ENCODE measurements around the gene RHOD. TPM values are rescaled to one million over a fixed set of nuclear protein-coding genes. Genes with fewer than 3 reads are reported as not detected.
A peak's percentile ranks its signal among the peaks of the same experiment; 100 is the strongest.

RHOD gene
- total and polyA plus RNA-seq, 4 donors = 7.3 to 39.3 (median 16.5) TPM

DNA sequence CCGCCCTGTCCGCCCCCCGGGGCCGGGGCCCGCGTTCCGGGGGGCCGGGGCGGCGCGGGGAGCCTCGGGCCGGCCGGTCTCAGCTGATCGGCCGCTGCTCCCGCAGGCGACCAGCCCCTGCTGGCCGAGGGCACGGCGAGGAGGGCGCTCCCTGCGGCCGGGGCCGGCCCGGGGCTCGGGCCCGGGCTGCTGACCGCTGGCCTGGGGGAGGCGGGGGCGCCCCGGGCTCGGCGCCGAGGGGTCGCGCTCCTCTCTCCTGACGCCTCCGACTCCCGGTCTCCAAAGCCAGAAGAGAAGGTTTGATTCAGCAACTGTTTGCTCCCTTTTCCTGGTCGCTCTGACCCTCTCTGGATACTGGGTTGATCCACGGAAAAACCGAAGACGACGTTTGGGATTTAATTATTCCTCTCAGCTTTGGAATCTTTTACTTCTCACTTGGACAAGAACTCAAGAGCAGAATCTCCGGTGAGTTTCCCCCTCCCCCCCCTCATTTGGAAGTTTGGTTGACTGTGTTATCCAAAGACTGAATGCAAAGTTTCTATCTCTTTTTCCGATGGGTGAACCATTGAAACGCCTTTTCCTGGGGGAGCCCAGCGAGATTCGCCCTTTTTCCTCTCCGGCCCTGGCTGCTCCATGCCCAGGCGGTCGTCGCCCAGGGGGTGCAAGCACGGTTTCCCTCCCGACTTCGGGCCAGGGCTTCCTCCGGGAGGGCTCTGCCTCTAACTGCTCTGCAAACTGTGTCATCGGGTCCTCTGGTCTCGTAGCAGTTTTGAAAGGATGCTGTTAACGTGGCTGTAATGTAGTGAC lies 63.1 kb downstream of the RHOD start:
- Histone ChIP-seq H3K27ac (ENCODE audit: low read depth in 1 of 2, low read length in 1 of 2) (peak overlapping the region; percentile 95 to 99), H3K4me3 (peak overlapping the region; percentile 93), H3K36me3 (ENCODE audit: control insufficient read depth in 4 of 4, insufficient read depth in 4 of 4, low read length in 4 of 4) (peaks cover 0 to 4% (median 2%) of the 10 kb centered on the region in 4 donors), H3K4me1 (ENCODE audit: control insufficient read depth in 5 of 5, insufficient read depth in 5 of 5, low read length in 5 of 5) (peaks cover 0 to 29% (median 4%) of the 10 kb centered on the region in 5 donors), H3K9ac (ENCODE audit: insufficient read depth in 1 of 2, low read length in 2 of 2) (peak overlapping the region; percentile 61 to 95), H3K27me3 (ENCODE audit: control insufficient read depth in 3 of 3, insufficient read depth in 3 of 3, low read length in 2 of 3) (no peaks in the 10 kb centered on the region), H3K9me3 (ENCODE audit: control insufficient read depth in 4 of 4, insufficient read depth in 3 of 4, low read length in 3 of 4) (no peaks in the 10 kb centered on the region)
- no peak for TF ChIP-seq CTCF (IDR thresholded peaks at IDR 0.05; ENCODE audit: control extremely low read depth, extremely low read depth)
- WGBS, 2 donors = 0 to 1% methylated on average over 38 to 61 of the region's 61 CpGs
- ATAC-seq (ENCODE audit: insufficient read depth, low FRiP score) (no peak), DNase-seq (peak; percentile 32 to 65 (median 36))

DNA sequence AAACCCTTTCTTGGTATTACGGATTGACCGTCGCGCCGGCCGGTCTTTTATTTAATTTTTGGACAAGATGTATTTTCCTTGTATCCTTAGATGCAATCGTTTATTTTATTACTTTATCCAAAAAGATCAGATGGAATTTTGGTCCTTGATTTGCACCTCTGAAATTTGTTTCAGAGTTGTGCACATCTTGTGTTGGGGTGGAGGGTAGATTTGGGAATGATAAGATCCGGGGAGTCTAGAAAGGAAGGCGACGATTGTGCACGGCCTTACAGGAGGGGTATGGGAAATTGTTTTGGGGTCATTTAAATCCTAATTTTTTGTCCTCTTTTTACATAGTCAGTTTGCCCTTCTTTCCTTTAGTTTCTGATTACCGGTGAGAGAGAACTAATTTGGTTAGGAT lies 63.8 kb downstream of the RHOD start:
- DNase-seq (no peak), ATAC-seq (ENCODE audit: insufficient read depth, low FRiP score) (no peak)
- WGBS, 2 donors = 0% methylated on average over 12 of the region's 12 CpGs
- peak overlapping the region; percentile 95 to 99 for H3K27ac ChIP-seq (ENCODE audit: low read depth in 1 of 2, low read length in 1 of 2)
- peaks cover 0 to 4% (median 2%) of the 10 kb centered on the region in 4 donors for H3K36me3 ChIP-seq (ENCODE audit: control insufficient read depth in 4 of 4, insufficient read depth in 4 of 4, low read length in 4 of 4)
- peak overlapping the region; percentile 77 to 95 for H3K9ac ChIP-seq (ENCODE audit: insufficient read depth in 1 of 2, low read length in 2 of 2)
- no peak for TF ChIP-seq CTCF (IDR thresholded peaks at IDR 0.05; ENCODE audit: control extremely low read depth, extremely low read depth)
- H3K4me1 ChIP-seq (ENCODE audit: control insufficient read depth in 5 of 5, insufficient read depth in 5 of 5, low read length in 5 of 5) = peaks cover 0 to 29% (median 4%) of the 10 kb centered on the region in 5 donors
- H3K4me3 ChIP-seq = peak overlapping the region; percentile 93
- H3K27me3 ChIP-seq (ENCODE audit: control insufficient read depth in 3 of 3, insufficient read depth in 3 of 3, low read length in 2 of 3) = no peaks in the 10 kb centered on the region
- no peaks in the 10 kb centered on the region for H3K9me3 ChIP-seq (ENCODE audit: control insufficient read depth in 4 of 4, insufficient read depth in 3 of 4, low read length in 3 of 4)

- WGBS, 2 donors = 6 to 7% methylated on average over 9 of the region's 9 CpGs
- no peak for ATAC-seq (ENCODE audit: insufficient read depth, low FRiP score)
- Histone ChIP-seq H3K36me3 (ENCODE audit: control insufficient read depth in 4 of 4, insufficient read depth in 4 of 4, low read length in 4 of 4) (peaks cover 0 to 4% (median 2%) of the 10 kb centered on the region in 4 donors), H3K9me3 (ENCODE audit: control insufficient read depth in 4 of 4, insufficient read depth in 3 of 4, low read length in 3 of 4) (no peaks in the 10 kb centered on the region), H3K9ac (ENCODE audit: insufficient read depth in 1 of 2, low read length in 2 of 2) (peak overlapping the region; percentile 77 to 95), H3K4me3 (peak overlapping the region; percentile 93), H3K27ac (ENCODE audit: low read depth in 1 of 2, low read length in 1 of 2) (peak overlapping the region; percentile 17 to 76), H3K4me1 (ENCODE audit: control insufficient read depth in 5 of 5, insufficient read depth in 5 of 5, low read length in 5 of 5) (peaks cover 0 to 29% (median 4%) of the 10 kb centered on the region in 5 donors), H3K27me3 (ENCODE audit: control insufficient read depth in 3 of 3, insufficient read depth in 3 of 3, low read length in 2 of 3) (no peaks in the 10 kb centered on the region)
- no peak for TF ChIP-seq CTCF (IDR thresholded peaks at IDR 0.05; ENCODE audit: control extremely low read depth, extremely low read depth)
- DNase-seq = peak in 2 of 3 donors; percentile 44 to 61
These were observed 64.4 kb downstream of the RHOD start for GRCh38 chr11:67120881-67121710.

Other genes starting within 250 kb of the RHOD start
- 10 to 100 TPM; 19.5 to 22.8 TPM for gene RCE1, start 213.4 kb upstream of the RHOD start, total RNA-seq
- 10 to 100 TPM in 1 of 2 donors, 1 to 10 TPM in 1; 8.7 to 24.0 TPM for gene RCE1, start 213.4 kb upstream of the RHOD start, polyA plus RNA-seq
- 10 to 100 TPM in 1 of 2 donors, 1 to 10 TPM in 1; 4.6 to 34.4 TPM for gene LRFN4, start 199.8 kb upstream of the RHOD start, total RNA-seq
- 10 to 100 TPM; 15.0 to 15.6 TPM for gene LRFN4, start 199.8 kb upstream of the RHOD start, polyA plus RNA-seq
- gene PC, start 98.5 kb upstream of the RHOD start, total RNA-seq = 10 to 100 TPM in 1 of 2 donors, 1 to 10 TPM in 1; 5.5 to 32.5 TPM
- gene PC, start 98.5 kb upstream of the RHOD start, polyA plus RNA-seq = 10 to 100 TPM; 10.3 to 13.6 TPM
- gene C11orf86, start 81.5 kb upstream of the RHOD start, total RNA-seq = not detected
- gene C11orf86, start 81.5 kb upstream of the RHOD start, polyA plus RNA-seq = not detected
- gene SYT12, start 33.7 kb upstream of the RHOD start, total RNA-seq = under 1 TPM in 1 of 2 donors, not detected in 1; 0.25 TPM
- gene SYT12, start 33.7 kb upstream of the RHOD start, polyA plus RNA-seq = under 1 TPM; 0.12 to 0.17 TPM
- 100 to 1,000 TPM in 1 of 2 donors, 10 to 100 TPM in 1; 81.8 to 102 TPM for gene KDM2A, start 62.4 kb downstream of the RHOD start, total RNA-seq
- gene KDM2A, start 62.4 kb downstream of the RHOD start, polyA plus RNA-seq = 10 to 100 TPM; 30.6 to 44.6 TPM
- gene GRK2, start 209.6 kb downstream of the RHOD start, total RNA-seq = 10 to 100 TPM; 37.1 to 99.8 TPM
- gene GRK2, start 209.6 kb downstream of the RHOD start, polyA plus RNA-seq = 100 to 1,000 TPM in 1 of 2 donors, 10 to 100 TPM in 1; 95.2 to 130 TPM
- gene ANKRD13D, start 232.5 kb downstream of the RHOD start, total RNA-seq = 10 to 100 TPM; 35.9 to 86.2 TPM
- gene ANKRD13D, start 232.5 kb downstream of the RHOD start, polyA plus RNA-seq = 10 to 100 TPM; 55.8 to 65.3 TPM
- 10 to 100 TPM; 31.4 to 42.7 TPM for gene SSH3, start 246.7 kb downstream of the RHOD start, total RNA-seq
- 10 to 100 TPM; 19.0 to 23.0 TPM for gene SSH3, start 246.7 kb downstream of the RHOD start, polyA plus RNA-seq